SU-DHL-6 (cell line): ENCODE measurements around the gene BNC2.

Experiments
- H2AFZ ChIP-seq: fragments of 200-600 bp; sonication (generic); 2 replicates; pipeline ENCODE4 v1.6.1; 2014; ENCODE audit warnings: low read depth, mild to moderate bottlenecking, moderate library complexity, mixed read lengths, antibody characterized with exemption, low read length; ENCODE audit not compliant: severe bottlenecking
- H3F3A ChIP-seq: fragments of 200-600 bp; shearing (Covaris generic); 2 replicates; pipeline ENCODE4 v1.6.0; 2016; ENCODE audit warnings: antibody characterized with exemption, mild to moderate bottlenecking; ENCODE audit not compliant: insufficient read depth
- H3K27ac ChIP-seq: fragments of 200-600 bp; sonication (generic); 2 replicates; pipeline ENCODE4 v1.5.1; 2016; ENCODE audit warnings: low read depth, mild to moderate bottlenecking, low read length, moderate library complexity, mixed read lengths
- H3K27me3 ChIP-seq: fragments of 200-600 bp; sonication (generic), shearing (Covaris generic); 2 replicates; pipeline ENCODE4 v1.6.0; 2014; ENCODE audit warnings: mild to moderate bottlenecking, low read length
- H3K36me3 ChIP-seq: fragments of 200-600 bp; sonication (generic); 2 replicates; pipeline ENCODE4 v1.6.1; 2014; ENCODE audit warnings: mild to moderate bottlenecking, low read length, mixed read lengths
- H3K4me2 ChIP-seq: fragments of 300-600, 200-600 bp; shearing (Covaris generic), sonication (generic); 2 replicates; pipeline ENCODE4 v1.6.0; 2014; ENCODE audit warnings: low read length, low read depth, mild to moderate bottlenecking; ENCODE audit not compliant: poor library complexity, severe bottlenecking
- H3K4me3 ChIP-seq: fragments of 200-600 bp; sonication (generic); 2 replicates; pipeline ENCODE4 v1.5.1; 2014; ENCODE audit warnings: antibody characterized with exemption, low read length, mild to moderate bottlenecking, mixed read lengths; ENCODE audit not compliant: insufficient read depth, poor library complexity, severe bottlenecking
- H3K79me2 ChIP-seq: fragments of 200-600 bp; sonication (generic); 2 replicates; pipeline ENCODE4 v1.6.1; 2014; ENCODE audit warnings: mild to moderate bottlenecking, low read length, moderate library complexity; ENCODE audit not compliant: insufficient read depth
- H3K9ac ChIP-seq: fragments of 200-600 bp; sonication (generic); 2 replicates; pipeline ENCODE4 v1.7.0; 2014; ENCODE audit warnings: mild to moderate bottlenecking, low read length
- H3K9me2 ChIP-seq: fragments of 200-600 bp; sonication (generic); replicated peaks from 2 replicates; pipeline ENCODE4 v1.6.1; 2014; ENCODE audit warnings: low read length; ENCODE audit not compliant: insufficient read depth
- H3K9me3 ChIP-seq: fragments of 200-600 bp; sonication (generic); 2 replicates; pipeline ENCODE4 v1.6.1; 2014; ENCODE audit warnings: low read length, mixed read lengths; ENCODE audit not compliant: insufficient read depth
- H4K20me1 ChIP-seq: fragments of 200-600 bp; sonication (generic); 2 replicates; pipeline ENCODE4 v1.6.1; 2014; ENCODE audit warnings: low read depth, mild to moderate bottlenecking, antibody characterized with exemption, low read length, moderate library complexity, mixed read lengths
- EZH2phosphoT487 ChIP-seq: fragments of 200-600 bp; sonication (generic), shearing (Covaris generic); conservative IDR thresholded peaks from 2 replicates; pipeline ENCODE4 v1.6.1; 2018; ENCODE audit warnings: mild to moderate bottlenecking, antibody characterized with exemption, low read length, moderate library complexity, mixed read lengths
- TF ChIP-seq, protein P1 (sequence below): fragments of 200-600 bp; sonication (generic); IDR thresholded peaks from one replicate; pipeline ENCODE4 v1.5.1; 2017; ENCODE audit warnings: antibody characterized with exemption, mild to moderate bottlenecking, low read length, moderate library complexity; ENCODE audit not compliant: insufficient read depth, poor library complexity, severe bottlenecking

Gene BNC2

DNA sequence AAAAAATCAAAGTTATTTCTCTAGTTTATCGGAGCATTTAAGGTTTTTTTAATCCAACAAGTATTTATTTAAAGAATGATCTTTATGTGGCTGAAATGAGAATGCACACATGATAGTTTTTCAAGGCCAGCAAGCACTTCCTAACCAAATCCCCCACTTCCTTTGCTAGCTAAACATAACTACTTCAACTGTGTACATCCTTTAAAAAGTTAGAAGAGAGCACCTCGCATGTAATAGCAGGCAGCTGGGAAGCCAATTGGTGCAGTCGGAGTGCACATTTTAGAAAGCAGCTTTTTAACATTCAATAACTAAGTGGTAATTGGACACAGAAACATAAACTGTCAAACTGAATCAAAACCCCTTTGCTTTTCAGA is 245.7 kb downstream of the BNC2 start:
- no peak overlapping the region for H2AFZ ChIP-seq
- H4K20me1 ChIP-seq = no peaks in the 10 kb centered on the region
- H3K4me3 ChIP-seq = no peak overlapping the region
- H3K27ac ChIP-seq = no peak overlapping the region
- no peak for TF ChIP-seq EZH2phosphoT487
- TF ChIP-seq, protein P1, sequence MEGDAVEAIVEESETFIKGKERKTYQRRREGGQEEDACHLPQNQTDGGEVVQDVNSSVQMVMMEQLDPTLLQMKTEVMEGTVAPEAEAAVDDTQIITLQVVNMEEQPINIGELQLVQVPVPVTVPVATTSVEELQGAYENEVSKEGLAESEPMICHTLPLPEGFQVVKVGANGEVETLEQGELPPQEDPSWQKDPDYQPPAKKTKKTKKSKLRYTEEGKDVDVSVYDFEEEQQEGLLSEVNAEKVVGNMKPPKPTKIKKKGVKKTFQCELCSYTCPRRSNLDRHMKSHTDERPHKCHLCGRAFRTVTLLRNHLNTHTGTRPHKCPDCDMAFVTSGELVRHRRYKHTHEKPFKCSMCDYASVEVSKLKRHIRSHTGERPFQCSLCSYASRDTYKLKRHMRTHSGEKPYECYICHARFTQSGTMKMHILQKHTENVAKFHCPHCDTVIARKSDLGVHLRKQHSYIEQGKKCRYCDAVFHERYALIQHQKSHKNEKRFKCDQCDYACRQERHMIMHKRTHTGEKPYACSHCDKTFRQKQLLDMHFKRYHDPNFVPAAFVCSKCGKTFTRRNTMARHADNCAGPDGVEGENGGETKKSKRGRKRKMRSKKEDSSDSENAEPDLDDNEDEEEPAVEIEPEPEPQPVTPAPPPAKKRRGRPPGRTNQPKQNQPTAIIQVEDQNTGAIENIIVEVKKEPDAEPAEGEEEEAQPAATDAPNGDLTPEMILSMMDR = no peak
- no peaks in the 10 kb centered on the region for H3K9me3 ChIP-seq
- H3K27me3 ChIP-seq = no peaks in the 10 kb centered on the region
- no peak overlapping the region for H3K9ac ChIP-seq
- no peaks in the 10 kb centered on the region for H3K9me2 ChIP-seq
- H3F3A ChIP-seq = no peaks in the 10 kb centered on the region
- no peaks in the 10 kb centered on the region for H3K79me2 ChIP-seq
- H3K36me3 ChIP-seq = no peaks in the 10 kb centered on the region
- H3K4me2 ChIP-seq = no peak overlapping the region

DNA sequence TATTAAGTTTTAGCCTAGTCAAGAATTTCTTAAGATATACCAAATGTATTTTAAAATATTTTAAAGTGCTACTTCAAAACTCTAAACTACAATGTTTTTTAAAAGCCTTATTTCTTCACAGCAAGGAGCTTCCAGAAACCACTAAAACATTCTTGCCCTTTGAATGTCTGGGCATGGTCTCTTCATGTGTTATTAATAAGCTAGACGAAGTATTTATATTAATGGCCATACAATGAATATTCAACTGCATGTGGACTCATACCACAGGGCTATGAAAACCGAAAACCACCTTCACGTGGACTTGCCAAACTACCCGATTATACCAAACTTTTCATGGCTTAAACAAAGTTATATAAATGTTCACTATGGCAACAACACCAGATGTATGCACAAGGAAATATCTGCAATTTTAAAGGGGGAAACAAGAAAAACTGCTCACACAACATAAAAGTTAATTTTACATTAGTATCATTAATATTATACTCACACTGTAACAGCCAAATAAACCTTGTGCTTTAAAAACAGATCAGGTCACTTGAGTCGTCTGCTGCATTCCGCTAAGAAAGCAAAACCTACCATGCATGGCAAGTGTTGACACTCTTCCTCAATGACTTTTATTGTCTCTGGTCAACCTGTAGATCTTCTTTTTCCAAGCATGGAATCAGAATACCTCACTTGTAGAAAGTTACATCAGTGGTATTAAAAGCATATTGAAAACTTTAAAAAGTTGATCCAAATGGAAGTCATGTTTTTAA is 246.3 kb downstream of the BNC2 start:
- Histone ChIP-seq H3K27me3 (no peaks in the 10 kb centered on the region), H3K9me3 (no peaks in the 10 kb centered on the region), H4K20me1 (no peaks in the 10 kb centered on the region), H3K4me3 (no peak overlapping the region), H3K9me2 (no peaks in the 10 kb centered on the region), H2AFZ (no peak overlapping the region), H3K4me2 (no peak overlapping the region), H3K27ac (no peak overlapping the region), H3K36me3 (no peaks in the 10 kb centered on the region), H3F3A (no peaks in the 10 kb centered on the region), H3K79me2 (no peaks in the 10 kb centered on the region), H3K9ac (no peak overlapping the region)
- TF ChIP-seq EZH2phosphoT487 = no peak
- TF ChIP-seq, protein P1 = no peak

DNA sequence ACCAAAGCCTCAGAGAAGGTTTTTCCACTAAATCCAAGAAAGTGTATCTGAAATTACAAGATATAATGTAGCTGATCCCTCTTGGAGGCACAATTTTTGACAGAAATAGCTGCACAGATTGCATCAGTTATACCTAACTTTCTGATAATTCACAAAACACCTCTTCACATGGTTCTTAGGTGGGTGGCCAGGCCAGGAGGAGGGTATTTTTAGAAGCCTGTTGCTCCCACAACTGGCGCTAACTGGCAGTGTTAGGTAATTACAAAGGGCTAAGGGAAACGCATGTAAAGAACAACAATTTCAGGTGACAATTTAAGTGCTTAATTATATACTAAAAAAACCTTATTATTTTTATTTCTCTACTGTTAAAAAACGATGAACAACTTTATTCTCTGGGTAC is 247.9 kb downstream of the BNC2 start:
- Histone ChIP-seq H3K4me3 (no peak overlapping the region), H3K9me3 (no peaks in the 10 kb centered on the region), H3K4me2 (no peak overlapping the region), H3F3A (no peaks in the 10 kb centered on the region), H2AFZ (no peak overlapping the region), H3K27ac (no peak overlapping the region), H4K20me1 (no peaks in the 10 kb centered on the region), H3K79me2 (no peaks in the 10 kb centered on the region), H3K36me3 (no peaks in the 10 kb centered on the region), H3K9ac (no peak overlapping the region), H3K9me2 (no peaks in the 10 kb centered on the region), H3K27me3 (no peaks in the 10 kb centered on the region)
- no peak for TF ChIP-seq EZH2phosphoT487
- TF ChIP-seq, protein P1 = no peak
